Mesenteric fat pad (tissue), 1 donor: Measurements from ENCODE around the gene CATSPERD. TPM values are rescaled to one million over a fixed set of nuclear protein-coding genes. Genes with fewer than 3 reads are reported as not detected.
"Not testable (repeated sequence)": the region's sequence is repeated elsewhere in the genome, so short reads cannot be mapped to it uniquely, and the experiment has no call there.

Experiments used
- DNase-seq: peaks from one replicate; pipeline ENCODE4 v3.0.0-alpha.2; 2020; ENCODE audit warnings: low spot score
- total RNA-seq: library from RNA; stranded (reverse); fragmentation: NEBNext Ultra II Directional; extraction: Animal tissue kit (Norgen Biotek cat#: 25700); gene quantifications from one replicate; pipeline ENCODE4 v1.2.1, GENCODE V29; 2021
- donor health status: DM: yes; HTN: yes; CAD: no.

CATSPERD gene
- total RNA-seq, 1 donor from 2014 or later, result not detected

GRCh38 chr19:5697890-5698634 lies 22.4 kb upstream of the CATSPERD start:
- no peak for DNase-seq

GRCh38 chr19:5698635-5699422 lies 21.6 kb upstream of the CATSPERD start:
- DNase-seq, result no peak

GRCh38 chr19:5700455-5701092 lies 19.9 kb upstream of the CATSPERD start:
- DNase-seq, result no peak

- DNase-seq, result not testable (repeated sequence)
Observed at GRCh38 chr19:5702053-5702410, 18.4 kb upstream of the CATSPERD start.

- DNase-seq, result no peak
Observed at GRCh38 chr19:5703819-5704818, 16.3 kb upstream of the CATSPERD start.

GRCh38 chr19:5705552-5705951 lies 14.9 kb upstream of the CATSPERD start:
- DNase-seq, result no peak

GRCh38 chr19:5706876-5707573 lies 13.4 kb upstream of the CATSPERD start:
- no peak for DNase-seq

- DNase-seq, result no peak
Observed at GRCh38 chr19:5707576-5708575, 12.6 kb upstream of the CATSPERD start.

- no peak for DNase-seq
Observed at GRCh38 chr19:5711025-5711424, 9.4 kb upstream of the CATSPERD start.

- DNase-seq, result no peak
Observed at GRCh38 chr19:5711713-5712161, 8.7 kb upstream of the CATSPERD start.

GRCh38 chr19:5713228-5713627 lies 7.2 kb upstream of the CATSPERD start:
- DNase-seq, result no peak

- DNase-seq, result no peak
Observed at GRCh38 chr19:5714816-5715215, 5.6 kb upstream of the CATSPERD start.

GRCh38 chr19:5717215-5717935 lies 3.1 kb upstream of the CATSPERD start:
- DNase-seq, result no peak

- no peak for DNase-seq
Observed at GRCh38 chr19:5718037-5718578, 2.3 kb upstream of the CATSPERD start.

GRCh38 chr19:5718579-5719273 lies 1.7 kb upstream of the CATSPERD start:
- DNase-seq, result no peak

- no peak for DNase-seq
Observed at GRCh38 chr19:5719274-5719960, 1.0 kb upstream of the CATSPERD start.
